Stimulated activated CD8-positive, alpha-beta memory T cell treated with anti-CD3 and anti-CD28 coated beads, Interleukin-12 subunit alpha, Interleukin-12 subunit beta, amount 100 ng/mL, for 24 hours (primary cell): ENCODE results near the gene SHB.
"Not testable (repeated sequence)": the region's sequence is repeated elsewhere in the genome, so short reads cannot be mapped to it uniquely, and the experiment has no call there.

ENCODE experiments used
- DNase-seq: peaks from one replicate; pipeline ENCODE4 v3.0.0-alpha.2; 2020; ENCODE audit errors: extremely low read depth

Gene SHB

DNA sequence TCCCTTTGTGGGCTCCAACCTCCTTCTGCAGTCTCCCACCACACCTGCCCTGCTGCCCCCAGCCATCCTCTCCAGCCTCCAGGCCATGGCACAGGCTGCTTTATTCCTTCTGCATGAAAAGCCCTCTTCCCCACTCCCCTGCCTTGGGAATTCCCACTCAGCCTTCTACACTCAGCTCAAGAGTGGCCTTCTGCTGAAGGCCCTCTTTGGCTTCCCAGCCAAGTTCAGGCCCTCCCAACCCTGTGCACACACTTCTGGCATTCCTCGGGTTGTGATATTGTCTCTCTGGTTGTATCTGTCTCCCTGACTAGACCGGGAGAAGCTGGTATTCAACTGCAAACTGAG, 5.7 kb downstream of the SHB start:
- no peak for DNase-seq

DNA sequence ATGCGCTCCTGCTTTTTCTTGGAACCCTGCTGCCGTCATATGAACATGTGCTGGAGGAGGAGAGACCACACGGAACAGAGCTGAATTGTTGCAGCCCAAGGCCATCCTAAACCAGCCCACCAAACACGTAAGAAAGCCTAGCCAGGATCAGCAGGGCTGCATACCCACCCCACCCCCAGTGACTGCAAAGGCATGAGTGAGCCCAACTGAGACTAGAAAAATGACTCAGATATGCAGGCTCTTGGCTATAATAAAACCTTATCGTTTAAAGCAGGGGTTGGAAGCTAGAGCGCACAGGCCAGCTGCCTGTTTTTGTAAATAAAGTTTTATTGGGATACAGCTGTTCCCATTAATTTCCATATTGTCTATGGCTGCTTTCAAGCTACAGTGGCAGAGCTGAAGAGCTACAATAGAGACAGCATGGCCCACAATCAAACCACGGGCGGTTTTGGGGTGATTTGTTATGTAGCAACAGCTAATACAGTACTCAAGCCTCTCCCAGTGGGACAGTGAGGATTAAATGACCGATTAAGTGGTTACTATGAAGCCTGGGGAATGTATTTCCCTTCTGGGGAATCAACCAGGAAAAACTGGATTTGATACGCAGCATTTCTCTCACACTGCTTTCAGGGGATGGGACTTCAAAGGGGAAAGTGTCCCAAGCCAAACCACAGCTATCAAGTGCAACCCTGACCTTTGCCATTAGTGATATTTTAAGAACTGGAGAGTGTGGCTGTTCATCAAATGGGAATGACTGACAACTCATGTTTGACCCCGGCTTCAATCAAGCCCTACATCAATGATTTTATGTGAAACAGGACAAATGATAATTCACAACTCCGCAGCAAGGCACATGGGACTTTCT, 6.3 kb downstream of the SHB start:
- no peak for DNase-seq

DNA sequence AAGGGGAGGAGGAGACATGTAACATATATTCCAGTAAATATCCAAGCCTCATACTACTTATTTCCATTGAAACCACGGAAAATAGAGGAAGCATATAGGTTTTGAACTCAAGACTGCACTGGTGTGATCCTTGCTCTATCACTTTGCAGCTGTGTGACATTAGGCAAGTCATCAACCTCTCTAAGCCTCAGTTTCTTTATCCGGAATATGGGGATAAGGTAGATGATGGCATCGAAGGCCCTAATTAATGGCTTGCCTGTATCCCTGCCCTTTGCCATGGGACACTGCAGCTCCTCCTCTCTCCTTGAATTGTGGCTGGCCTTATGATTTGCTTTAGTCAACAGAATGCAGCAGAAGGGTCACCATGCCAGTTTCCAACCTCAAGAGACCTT, 6.9 kb downstream of the SHB start:
- DNase-seq, result no peak

DNA sequence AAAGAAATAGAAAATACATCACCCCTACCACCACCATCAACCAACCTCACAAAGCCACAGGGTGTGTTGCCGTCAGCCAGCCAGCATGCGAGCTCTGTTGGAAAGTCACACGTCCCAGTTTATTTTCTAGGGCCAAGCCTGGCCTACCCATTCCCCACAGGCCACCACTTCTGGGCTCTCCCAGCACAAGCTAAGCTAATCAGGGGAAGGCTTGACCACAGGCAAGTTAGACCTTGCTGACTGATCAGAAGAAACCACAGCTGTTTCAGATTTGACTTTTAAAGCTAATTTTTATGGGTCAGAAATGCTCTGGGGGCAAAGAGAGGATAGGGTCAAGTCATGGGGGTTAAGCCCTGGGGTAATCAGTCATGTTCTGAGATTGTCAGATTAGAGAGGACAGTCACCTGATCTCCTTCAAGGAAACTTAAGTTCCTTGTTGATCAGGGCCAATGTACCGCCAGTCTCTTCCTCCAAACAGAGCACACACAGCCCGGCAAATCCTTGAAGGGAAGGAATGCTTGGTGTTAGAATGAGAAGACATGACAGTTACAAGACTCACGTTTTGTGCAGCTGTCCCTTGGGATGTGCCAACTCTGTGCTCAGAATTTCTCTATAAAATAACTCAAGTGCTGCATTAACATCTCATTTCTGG, 7.6 kb downstream of the SHB start:
- DNase-seq, result no peak

DNA sequence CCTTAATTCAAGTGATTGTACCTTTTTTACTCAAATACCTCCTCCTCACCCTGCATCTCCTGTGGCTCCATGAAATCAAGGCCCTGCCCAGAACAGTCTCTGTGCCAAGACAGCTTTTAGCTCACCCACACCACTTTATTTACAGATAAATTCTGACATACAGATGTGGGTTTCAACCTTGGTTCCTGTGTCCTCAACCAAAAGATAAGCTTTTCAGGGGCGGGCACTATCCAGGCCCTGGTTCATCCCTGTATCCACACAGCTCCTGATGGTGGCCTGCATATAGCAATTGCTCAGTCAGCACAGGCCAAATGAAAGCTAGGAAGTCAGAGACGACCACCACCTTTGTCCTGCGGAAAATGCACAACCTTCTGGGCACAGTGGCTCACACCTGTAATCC, 8.3 kb downstream of the SHB start:
- no peak for DNase-seq

DNA sequence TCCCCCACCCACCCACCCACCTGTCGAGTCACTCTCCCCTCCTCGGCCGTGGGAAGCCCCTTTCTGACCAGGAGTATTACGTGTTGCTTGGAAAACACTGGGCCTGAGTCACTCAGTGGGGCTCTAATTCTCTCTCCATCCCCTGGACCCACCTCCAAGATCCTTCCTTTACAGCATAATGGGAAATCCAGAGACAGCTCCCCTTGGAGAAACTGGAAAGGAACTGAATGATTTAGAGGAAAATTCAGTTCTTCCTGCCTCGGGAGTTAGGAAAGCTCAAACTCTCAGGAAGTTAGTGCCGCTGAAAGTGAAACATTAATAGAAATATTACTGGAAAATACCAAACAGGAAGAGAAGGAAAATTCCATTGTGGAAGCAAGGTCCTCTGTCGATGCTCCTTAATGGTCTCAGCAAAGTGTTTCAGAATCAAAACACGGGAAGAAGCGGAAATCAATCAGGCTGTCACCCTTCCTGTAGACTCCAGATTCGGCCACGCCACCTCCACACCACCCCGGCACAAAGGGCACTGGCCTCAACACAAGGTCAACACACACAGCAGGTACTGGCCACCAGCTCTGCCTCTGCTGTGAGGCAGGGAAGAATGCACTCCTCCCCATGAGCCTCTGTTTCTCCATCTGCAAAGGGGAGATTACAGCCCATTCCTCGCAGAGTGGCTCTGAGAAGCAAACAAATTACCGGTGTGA, 9.6 kb downstream of the SHB start:
- no peak for DNase-seq

DNA sequence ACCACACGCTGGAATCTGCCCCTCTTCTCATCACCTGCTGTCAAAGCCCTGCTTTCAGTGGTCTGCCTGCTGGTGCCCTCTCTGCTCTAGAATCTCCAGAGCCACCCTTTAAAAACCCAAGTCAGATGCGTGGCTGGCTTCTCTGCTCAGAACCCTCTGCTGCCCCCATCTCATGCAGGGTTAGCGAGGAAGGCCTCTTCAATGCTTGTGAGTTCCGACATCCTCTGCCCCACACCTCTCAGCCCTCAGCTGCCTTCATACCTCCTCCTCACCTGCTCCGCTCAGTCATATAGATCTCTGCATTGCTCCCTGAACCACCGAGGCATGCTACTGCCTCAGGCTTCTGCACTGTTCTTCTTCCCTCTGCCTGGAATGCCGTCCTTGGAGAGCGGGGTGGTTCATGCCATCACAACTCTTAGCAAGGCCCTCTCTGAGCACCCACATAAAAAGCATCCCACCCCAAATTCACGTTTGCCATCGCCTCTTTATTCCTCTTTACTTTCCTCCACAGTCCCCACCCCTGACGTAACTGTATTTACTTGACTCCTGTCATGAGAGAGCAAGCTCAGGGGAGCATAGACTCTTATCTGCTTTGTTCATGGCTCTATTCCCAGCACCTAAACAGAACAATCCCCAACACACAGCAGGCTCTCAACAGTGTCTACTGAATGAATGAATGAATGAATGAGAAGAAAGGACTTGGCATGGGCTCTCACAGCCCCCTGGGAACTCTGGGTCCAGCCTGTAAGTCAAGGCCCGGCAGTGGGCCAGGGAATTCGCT, 10.4 kb downstream of the SHB start:
- no peak for DNase-seq

DNA sequence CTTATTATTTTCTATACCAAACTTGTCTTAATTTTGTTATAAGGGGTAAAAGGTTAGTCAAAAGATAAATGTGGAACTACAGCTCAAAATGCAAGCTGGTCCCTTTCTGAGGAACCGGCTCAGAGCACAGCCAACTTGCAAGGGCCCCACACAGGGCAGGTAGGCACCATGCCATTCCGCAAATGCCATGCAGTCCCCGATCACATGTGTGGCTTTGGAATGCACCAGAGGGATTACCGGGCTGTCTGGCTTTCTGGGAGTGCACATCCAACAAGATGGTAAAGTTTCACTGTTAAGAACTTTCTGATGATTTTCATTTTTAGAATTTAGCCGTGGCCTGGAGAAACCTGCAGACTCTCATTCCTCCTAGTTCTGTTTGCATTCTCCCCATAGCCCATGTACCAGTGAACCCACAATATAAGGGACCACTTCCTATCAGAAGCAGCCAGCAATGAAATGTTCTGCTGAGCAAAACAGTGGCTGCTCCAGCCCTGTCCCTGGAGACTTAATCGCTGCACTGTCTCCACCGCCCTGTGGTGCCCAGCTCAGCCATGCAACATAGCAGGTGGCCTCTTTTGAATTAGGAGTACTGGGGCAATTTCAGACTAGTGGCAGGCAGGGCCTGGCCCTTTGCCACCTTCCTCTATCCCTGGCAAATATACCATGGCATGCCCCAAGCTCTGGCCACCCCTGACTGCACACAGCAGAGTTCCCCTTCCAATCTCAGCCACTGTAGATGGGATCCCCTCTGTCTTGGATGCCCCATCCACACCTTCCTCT, 11.4 kb downstream of the SHB start:
- DNase-seq, result no peak

DNA sequence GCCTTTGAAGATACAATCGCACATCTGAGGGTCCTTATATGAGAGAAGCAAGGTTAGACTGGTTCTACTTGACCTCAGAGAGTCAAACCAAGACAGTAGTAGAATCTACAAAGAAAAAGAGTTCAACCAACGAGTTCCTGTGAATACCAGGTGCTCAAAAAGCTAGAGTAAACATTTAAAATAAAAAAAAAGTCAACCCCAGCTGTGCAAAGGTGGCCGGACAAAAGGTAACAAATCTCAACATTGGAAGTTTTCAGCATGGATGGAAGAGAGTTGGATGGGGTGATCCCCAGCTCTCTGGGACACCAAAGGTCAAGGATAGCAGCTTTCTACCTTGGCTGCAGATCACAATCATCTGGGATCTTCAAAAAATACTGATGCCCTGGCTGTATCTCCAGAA, 14.4 kb downstream of the SHB start:
- DNase-seq, result no peak

DNA sequence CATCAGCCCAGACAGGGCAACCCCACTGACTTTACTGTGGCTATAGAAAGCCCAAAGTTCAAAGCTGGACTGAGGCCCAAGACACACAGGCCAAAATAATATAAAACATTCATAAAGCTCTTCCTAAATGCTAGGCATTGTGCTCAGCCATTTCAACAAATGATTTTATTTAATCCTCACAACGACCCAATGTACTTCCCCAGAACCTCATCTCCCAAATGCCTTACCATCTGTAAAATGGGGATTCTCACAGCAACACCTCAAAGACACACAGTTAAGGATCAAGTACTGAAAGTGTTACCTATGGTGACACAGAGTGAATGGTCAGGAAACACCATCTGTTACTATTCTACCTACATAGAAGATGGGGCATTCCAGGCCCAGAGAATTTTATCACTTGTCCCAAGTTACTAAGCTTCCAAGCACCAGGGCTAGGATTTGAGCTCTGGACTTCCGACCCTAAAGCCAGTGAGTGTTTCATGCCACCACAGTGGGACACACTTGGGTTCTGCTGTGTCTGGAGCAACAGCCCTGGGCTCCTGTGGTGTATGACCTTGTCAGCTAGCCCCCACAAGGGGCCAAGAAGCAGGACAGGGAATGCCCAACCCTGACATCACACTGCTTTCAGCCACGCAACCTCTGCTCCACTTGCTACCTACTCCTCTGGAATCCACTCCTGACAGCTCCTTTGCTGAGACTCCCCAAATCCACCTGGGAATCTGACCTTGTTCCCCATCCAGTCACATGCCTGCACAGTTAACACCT, 15.1 kb downstream of the SHB start:
- DNase-seq, result no peak

DNA sequence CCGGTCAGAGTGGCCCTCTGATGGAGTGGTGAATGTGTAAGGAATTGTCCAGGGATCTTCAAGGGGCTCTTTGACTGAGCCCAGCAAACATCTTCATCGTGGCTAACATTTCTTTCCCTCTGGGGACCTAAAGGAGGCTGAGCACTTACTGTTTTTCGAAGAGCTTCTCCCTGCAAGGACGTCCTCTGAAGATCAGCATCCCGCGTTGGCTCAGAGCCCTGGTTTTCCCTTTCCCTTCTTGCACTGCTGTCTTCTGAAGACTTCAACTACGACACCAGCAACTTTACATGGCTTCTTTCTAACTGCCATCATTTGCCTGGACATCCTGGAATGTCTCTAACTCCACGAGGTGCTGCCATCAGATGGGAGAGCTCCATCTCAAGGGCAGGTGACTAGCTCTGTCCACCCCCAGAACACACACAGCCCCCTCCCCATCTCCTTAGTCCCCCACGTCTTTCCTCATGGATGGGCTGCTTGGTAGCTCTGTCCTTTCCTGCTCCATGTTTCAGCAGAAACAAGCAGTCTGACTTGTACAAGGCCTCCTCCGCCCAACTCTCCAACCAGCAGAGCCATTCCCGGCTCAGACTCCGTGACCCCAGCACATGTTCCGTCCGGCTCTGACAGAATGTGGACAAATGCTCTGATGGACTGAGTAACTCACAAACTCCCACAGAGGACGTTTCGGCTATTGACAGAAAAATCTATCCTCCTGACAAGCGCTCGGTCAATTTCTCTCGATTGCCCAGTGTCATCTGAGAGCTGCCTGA, 17.1 kb downstream of the SHB start:
- no peak for DNase-seq

DNA sequence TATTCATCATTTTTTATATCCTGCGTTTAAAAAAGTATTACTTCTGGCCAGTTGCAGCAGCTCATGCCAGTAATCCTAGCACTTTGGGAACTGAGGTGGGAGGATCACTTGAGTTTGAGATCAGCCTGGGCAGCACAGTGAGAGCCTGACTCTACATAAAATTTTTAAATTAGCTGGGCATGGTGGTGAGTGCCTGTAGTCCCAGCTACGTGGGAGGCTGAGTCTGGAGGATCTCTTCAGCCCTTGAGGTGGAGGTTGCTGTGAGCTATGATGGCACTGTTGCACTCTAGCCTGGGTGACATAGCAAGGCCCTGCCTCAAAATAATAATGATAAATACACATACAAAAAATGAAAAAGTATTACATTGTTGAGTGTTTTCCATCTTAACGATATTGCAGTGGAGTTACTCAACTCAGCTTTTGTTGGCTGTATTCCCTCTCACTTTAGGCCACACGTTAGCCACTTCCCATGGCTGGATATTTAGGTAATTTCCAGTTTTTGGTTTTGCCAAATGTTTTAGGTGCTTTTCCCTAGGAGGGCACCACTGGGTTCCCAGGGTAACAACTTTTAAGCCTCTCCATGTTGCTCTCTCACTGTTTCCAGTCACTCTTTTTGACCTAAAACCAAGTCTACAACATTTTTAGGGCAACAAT, 20.6 kb downstream of the SHB start:
- DNase-seq, result no peak

DNA sequence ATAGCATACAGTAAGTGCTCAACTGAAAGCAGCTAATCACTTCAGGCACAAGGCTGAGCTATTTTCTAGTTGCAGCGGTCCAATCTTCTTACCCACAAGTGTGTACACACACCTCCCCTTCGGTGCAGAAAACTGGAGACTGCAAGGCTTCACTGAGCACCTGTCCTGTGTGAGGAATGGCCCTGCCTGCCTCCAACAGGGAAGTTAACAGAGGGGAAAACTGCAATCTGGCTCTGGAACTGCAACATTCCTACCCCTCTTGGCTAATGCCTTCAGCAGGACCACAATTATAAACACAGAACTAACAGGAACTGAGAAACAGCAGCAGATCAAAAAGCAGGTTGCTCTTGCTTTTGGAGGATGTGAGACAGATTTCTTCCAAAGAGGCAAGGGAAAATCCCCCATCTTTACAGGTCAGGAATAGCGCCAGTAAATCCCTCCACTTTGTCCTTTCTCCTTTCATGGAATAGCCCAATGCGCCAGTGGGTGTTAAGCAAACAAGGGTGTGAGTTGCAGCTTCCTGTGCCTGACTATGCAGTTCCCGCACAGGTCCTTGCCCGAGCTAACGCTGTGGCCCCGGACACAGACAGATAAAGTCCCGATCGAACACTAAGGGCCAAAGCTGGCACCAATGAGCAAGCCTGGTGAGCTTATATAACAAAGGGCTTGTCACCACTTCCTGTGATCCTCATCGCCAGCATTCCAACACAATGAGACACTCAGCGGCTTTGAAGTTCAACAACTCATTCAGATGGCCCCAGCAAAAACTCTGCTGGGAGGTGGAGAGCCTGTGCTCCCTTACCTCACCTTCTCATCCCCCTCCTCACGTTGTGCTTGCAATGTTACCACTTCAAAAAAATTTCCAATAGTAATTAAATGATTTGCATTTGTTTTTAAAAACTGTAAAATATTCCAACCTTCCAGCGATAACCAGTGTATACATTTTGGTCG, 21.5 kb downstream of the SHB start:
- no peak for DNase-seq

DNA sequence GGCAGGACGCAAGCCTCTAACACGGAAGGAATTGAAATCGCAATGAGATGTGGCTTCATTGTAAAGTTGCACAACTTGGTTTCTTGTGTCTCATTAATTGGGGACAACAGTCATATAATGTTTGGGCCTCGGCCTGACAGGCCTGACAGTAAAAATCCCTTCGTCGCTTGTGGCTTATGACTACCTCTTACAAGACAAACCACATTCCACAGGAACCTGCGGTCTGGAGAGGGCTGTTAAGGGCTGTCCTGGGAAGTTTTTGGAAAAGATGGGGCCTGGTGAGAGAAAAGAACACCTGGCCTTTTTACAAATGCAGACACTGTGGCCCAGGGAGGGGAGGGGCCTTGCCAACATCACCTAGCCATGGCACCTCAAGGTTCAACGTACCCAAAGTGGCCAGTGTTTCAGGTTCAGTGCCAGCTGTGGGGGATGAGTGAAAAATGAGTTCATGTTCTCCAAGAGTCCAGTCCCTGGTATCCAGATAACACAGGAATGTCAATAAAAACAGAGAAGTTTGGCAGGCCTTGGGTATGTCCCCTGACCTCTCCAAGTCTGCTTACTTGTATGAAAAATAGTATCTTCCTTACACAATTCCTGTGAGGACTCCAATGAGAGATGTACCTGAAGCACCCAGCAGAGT, 22.2 kb downstream of the SHB start:
- DNase-seq, result no peak

DNA sequence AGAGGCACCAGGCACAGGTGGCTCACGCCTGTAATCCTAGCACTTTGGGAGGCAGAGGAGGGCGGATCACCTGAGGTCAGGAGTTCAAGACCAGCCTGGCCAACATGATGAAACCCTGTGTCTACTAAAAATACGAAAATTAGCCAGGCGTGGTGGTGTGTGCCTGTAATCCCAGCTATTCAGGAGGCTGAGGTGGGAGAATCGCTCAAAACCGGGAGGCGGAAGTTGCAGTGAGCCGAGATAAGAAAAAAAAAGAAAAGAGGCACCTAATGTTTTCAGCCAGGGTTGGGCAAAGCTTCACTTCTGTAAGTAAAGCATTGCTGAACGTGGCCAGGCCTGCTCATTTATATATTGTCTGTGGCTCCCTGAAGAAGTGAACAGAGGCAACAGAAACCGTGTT, 23.1 kb downstream of the SHB start:
- DNase-seq, result not testable (repeated sequence)

DNA sequence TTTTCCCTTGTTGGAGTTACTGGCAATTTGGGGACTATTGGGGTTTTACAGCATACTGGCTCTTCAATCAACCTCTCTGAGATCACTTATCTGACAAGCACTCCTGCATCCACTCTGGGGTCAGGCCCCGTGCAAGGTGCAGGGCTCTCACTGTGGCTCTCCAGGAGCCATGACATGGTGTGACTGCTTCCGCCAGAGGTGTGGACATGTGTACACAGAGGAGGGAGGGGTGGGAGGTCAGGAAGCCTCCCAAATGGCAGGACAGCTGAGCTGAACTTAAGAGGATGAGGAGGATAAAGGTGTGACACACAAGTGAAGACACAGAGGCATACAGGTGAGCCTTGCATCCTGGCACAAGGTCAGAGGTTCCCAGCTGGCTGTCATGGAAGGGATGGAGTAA, 24.3 kb downstream of the SHB start:
- DNase-seq, result no peak

DNA sequence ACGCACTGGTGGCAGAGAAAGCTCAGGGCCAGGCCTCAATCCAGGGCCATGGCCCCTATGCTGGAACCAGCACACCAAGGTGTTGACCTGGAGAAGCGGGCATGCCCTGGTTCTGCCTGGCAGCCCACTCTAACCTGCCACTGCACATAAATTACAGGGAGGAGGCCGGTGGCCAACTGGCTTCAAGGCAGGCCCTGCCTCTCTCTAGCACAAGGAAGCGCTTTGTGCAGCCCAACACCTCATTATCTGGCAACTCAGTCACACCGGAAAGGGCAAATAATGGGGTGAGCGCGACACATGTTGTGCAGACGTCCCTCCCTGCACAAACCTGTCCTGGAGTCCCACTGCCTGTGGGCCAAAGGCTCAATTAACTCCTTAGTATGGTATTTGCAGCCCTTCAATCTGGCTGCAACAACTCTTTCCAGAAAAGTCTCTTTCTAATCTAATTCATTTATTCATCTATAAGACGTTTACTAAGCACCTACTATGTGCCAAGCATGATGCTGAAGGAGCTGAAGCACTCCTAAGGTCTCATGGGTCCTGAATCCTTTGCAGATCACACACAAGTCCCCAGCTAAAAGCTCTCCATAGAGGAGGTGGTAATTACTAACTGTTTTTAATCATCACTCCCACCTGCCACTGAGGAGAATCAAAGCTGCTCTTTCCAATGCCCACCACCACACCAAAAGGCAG, 24.9 kb downstream of the SHB start:
- no peak for DNase-seq
